NCI-H446 (cell line): ENCODE results near the gene ZNF526.

Experiments used
- DNase-seq, 2 experiments: peaks; one replicate each; lab custom pipeline; 2025; lab: John Stamatoyannopoulos, UW

Gene ZNF526

DNA sequence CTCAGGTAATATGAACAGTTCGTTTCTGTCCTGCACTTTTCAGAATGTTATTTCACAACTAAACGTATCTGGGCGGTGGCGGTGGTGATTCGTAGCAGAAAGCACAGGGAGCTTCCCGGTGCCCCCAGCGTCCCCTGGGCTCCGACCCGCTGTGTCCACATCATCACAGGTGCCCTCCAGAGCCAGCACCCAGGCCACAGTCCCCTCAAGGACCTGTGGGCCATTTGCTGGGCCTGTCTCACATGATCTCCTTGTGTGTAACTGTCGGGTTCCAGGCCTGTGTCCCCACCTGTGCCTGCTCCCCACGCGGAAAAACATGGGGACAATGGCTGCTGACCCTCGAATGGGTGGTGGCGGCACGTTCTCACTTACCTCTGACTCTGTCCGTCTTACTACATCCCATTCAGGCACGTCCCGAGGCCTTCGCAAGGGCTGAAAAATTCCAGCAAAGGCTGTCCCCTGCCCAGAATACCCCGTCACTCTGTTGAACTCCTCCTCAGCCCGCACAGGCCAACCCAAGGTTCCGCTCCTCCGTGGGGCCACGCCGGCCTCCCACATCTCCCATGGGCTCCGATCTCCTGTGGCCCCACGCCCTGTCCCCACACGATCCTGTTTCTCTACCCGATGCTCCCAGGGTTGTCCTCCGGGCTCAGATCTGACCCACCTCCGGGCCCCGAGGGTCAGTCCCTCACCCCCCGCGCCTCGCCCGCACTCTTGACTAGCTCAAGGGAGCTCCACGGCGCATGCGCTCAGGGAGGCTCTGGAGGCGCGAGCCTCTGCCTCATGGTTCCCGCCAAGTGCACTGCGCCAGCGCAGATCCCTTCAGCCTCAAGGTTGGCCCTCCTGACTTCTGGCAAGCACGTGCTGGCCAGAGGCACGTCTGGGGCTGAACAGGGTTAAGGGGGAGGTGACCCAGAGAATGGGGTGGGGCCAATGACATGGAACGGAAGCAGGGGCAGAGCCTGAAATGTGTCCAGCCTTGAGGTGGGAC is 23.8 kb upstream of the ZNF526 start:
- DNase-seq = no peak

DNA sequence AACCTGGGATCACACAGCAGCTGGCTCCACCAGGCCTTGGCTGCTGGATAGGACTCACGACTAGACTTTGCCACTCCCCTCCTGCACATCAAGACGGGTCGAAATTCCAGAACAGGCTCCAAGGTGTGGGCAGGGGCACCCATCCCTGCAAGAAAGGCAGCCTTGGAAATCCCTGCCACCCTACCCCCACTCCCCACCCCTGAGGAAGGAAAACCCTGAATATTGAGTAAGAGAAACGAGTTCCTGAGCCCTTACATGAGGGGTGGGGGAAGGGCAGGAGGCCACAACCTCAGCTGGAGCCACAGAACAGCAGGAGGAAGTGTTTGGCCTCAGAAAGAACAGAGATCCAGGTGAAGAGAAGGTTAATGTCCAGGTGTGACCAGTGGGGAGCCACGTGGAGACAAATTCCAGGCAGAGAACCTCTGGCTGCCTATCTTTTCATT is 22.7 kb upstream of the ZNF526 start:
- DNase-seq = no peak

DNA sequence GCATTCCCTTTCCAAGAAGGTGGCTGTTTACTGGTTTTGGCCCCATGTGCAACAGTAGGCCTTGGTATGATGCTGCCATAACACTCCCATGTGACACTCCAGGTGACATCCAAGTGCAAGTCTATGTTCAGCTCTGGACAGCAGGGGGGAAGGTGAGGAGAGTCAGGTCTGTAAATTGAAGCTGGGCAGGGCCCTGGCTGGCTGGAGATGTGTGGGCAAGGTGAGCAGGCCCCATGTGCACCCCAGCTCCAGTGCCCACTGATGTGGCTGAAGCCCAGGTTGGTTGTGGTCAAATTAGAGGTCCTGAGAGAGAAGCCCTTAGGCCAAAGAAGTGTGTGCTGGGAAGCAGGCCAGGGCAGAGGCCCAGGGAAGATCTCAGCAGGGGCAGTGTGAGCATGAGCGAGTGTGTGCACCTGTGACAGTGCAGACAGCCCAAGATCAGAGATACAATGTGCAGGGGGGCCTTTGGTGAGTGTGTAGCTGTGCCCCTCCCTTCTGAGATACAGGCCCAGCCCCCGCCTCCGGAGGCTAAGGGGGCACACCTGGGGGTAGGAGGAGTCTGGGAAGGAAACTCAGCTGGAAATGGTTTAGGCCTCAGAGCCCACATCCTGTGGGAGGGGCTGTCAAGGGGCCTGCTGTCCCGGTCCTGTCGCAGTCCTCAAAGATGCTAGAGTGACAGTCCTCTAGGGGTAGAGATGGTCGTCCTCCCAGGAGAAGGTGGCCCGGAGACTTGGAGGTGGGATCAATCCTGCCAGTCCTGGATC is 21.3 kb upstream of the ZNF526 start:
- no peak for DNase-seq

DNA sequence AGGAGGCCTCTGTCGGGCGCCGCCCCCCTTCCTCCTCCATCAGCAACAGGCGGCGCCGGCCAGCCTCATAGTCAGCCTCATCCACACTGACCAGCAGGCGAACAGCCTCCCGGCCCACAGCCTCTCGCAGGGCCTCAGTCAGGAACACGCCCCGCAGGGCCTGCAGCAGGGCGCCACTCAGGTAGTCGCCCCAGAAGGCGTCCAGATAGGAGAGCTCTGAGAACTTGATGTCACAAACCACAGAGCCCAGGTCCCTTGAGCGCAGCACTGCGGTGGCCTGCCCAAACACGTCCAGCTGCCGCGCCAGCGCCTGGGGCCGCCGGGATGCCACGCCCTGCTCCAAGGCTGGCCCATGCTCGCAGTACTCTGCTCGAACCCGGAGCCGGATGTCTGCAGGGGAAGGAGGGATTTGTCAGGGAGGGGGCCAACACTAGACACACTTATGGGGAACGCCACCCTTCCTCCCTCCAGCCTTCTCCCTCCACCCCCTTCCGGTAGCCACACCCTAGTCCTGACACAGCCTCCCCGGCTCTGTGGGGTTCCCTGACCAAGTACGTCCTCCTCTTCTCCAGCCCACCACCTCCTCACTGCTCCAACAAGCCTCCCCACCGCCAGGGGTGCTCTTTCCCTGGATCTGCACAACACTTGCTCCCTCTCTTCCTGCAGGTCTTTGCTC is 20.5 kb upstream of the ZNF526 start:
- DNase-seq = no peak

DNA sequence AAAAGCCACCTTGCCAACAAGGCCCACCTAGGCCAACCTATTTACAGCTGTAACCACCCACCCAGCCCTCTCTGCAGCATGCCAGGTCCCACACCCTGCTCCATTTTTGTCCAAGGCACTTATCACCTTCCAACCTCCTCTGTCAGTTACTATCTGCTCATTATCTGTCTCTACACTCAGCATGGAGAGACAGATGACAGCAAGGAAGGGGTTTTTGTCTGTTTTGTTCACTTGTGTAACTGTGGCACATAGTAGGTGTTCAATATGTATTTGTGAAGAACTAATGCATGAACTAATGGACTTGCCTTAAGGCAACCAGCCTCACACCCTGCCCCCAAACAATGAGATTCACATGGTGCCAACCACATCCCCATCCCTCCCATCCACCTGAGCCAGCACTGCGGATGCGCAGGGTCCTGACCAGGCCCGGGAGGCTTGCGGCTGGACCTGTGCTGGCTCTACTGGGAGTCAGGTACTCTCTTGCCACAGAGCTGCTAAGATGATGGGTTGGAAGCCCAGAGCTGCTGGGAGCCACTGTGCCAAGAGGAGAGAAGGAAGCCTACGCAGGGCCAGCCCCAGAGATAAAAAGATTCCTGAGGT is 19.9 kb upstream of the ZNF526 start:
- no peak for DNase-seq

DNA sequence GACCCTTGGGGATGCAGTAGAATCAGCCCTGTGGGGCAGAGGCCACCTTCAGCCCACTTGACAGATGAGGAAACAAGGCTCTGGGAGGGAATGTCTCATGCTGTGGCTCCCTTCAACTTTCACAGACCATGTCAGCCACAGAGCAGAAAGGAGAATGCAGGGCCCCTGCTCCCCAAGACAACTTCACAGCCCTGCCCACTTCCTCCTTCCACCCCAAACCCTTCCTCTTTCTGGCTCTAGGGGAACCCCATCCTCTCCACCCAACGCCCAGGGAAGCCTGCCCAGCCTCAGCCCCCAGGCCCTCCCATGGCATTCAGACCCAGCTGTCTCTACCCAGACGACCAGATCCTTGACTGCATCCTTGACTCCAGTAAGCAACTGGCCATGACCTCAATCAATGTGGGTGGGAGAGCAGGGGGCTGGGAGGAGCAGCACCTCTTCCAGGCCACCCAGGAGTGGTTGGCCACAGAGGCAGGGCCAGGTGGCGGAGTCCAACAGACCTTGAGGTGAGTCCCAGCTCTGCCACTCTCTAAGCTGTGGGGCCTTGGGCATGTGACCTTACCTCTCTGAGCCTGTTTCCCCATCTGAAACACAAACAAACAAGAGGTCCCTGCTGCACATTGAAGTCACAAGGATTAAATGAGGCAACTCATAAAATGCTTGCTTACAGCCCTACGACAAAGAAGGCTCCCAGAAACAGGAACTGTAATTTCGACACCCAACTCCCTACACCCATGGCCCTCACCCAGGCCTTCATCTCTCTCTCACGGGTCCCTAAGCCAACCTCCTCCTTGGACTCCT is 18.4 kb upstream of the ZNF526 start:
- DNase-seq = no peak

DNA sequence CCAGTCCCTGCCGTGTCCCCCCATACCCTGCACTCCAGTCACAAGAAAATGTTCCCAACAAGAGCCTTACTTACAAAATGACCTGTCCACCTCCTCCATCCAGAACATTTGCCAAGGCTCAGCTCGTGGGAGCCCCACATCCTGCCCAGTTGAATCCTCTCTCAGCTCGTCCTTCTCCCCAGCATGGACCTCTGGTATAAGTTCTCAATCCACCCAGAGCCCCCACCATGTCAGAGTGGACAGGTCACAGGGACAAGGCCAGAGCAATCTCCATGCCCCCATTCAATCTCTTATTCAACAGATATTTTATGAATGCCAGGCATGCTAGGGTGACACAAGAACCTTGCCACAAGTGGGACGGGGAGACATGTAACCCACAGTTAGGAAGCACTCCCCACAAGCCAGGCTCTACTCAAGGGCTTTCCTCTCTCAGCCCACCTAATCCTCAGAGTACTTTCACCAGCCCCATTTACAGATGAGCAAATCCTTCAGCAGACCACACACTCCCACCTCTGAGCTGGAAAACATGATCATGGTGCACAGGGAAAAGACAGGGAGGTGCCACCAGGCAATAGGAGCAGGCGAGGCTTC is 17.7 kb upstream of the ZNF526 start:
- no peak for DNase-seq

DNA sequence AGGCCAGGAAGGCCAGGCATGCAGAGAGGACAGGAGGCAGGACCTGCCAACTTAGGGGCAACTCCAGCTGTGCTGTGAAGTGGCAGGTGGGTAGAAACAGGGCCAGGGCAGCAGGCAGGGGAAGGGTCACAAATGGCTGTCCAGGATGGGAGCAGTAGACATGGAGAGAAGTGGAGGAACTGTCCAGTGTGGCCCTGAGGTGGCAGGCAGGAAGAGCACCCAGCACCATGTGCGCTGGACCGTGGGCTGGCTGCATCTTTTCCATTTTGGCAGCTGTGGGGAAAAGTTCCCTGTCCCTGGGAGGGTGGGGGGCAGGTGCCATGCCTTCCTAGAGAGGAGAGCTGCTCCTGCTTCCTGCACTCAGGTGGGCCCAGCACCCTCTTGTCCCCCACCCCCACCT is 16.4 kb upstream of the ZNF526 start:
- DNase-seq = no peak

DNA sequence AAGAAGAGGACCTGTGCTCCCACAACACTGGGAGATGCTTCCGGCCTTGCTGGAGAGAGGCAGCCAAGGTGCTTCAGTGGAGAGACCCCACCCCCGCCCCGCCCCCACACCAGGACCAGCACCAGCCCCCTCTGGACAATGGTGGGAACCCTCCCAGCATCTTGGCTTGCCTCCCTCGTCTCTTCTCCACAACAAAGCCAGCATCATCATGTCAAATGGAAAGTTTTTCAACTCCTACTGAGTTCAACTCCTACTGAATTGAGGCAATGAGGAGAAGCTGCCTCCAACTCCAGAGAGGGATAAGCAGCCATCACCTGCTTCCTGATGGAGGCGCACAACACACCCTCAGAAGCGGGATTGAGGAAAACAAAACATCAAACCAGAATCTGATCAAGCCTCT is 15.4 kb upstream of the ZNF526 start:
- DNase-seq = no peak

DNA sequence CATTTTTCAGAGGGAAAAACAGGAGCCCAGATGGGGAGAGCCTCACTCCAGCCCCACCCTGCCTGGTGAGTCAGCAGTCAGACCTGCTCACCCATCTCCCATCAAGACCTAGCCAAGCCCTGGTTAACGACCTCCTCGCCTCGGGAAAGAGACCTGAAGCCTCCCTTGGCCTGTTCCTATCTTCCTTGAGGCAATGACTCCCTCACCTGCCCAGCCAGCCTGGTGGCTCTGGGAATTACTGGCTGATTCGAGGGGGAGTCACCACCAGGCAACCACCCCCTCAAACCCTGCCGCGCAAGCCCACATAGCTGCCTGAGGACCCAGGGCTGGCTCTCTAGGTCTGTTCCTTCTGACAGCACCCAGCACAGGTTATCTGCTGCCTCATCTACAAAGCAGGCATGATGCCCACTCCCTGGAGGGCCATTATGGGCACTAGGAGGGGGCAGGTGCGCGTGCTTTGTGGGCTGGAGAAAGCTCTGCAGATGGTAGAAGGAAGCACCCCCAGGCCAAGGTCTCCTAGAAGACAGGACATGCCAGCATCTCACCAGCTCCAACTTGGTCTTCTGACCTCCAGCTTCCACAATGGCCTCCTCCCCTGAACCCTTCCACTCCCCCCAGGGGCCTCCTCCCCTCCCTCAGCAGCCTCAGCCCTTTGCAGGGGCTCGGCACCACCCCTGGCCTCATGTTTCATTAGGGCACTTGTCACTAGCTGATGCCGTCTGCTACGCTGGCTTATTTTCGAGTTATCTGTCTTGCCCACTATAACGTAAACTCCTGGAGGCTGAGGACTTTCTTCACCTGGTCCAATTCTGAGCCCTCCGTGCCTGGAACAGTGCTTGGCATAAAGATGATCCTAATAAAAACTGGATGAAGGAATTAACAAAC is 13.0 kb upstream of the ZNF526 start:
- no peak for DNase-seq

DNA sequence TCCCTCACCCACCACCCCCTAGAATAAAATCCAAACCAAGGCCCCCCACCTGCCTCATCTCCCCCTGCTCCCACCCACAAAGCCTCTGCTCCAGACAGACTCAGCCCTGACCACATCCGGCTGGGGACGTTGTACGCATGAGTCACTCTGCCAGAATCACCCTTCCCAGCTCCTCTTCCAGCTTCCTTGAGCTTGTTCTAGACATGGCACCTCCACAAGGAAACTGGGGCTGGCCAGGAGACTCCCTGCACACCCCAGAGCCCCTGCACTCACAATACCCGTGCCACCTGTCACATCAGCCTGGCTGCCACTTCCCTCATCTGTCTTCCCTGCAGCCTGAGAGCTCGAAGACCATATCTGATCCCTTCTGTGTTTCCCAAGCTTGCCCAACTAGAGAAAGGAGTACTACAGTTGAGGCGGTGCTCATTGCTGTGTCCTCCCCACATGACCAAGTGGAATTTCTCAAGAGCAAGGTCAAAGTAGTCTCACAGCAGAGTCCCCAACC is 12.3 kb upstream of the ZNF526 start:
- DNase-seq = no peak

DNA sequence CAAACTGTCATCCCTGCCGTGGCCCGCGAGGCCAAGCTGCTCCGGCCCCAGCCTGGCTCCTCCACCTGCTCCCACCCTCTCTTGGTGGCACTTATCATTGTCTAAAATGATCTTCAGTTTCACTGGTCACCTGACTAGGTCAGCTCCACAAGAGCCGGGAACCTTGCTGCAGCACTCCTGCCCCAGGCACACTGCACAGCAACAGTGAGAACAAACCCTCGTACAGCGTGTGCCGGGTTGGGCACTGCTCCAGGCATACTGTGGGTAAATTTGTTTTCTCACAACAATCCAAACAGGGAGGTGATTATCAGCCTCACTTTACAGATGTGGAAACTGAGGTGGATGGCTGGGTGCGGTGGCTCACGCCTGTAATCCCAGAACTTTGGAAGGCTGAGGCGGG is 11.5 kb upstream of the ZNF526 start:
- DNase-seq = no peak

DNA sequence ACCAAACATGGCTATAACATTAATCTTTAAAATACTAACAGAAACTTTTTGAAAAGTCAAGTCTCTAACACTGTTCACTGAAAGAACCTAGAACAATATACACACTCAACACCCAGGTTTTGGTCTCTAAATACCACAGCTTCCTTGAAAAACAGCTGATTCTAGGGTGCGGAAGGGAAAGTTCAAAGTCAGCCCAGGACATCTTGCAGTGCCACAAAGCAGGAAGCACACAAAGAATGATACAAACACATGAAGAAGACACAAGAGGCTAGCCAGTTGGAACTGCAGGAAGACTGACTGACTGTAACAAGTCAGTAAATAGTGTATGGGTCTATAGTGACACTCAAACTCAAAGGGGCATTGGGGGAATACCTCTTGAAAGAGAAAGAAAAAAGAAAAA is 7.2 kb upstream of the ZNF526 start:
- no peak for DNase-seq

DNA sequence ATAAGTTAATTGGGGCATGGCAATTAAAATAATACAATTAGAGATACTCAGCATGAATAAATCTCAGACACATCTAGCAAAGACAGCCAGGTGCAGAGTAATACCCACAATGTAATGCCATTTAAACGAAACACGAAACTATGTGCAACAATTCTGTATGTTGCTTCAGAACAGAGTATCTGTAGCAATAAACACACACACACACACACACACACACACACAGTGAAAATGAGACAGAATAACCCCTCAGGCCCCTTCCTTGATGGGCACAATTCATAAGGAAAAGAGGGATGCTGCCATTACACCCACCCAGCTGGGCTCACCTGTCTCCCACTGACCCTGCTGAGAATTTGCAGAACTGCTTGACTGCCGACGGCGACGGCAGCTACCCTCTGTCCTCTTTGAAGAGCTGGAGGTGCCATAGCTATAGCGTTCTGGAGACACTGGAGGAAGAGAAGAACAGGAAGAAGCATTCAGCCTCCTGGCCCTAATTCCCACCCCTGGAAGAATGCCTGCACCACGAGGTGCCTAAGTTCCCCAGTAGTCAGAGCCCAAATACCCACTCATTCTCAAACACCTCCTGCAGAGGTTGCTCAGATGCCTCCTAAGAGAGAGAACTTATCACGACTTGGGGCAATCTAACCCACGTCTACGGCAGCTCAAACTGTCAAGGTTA is 5.2 kb upstream of the ZNF526 start:
- DNase-seq = no peak

DNA sequence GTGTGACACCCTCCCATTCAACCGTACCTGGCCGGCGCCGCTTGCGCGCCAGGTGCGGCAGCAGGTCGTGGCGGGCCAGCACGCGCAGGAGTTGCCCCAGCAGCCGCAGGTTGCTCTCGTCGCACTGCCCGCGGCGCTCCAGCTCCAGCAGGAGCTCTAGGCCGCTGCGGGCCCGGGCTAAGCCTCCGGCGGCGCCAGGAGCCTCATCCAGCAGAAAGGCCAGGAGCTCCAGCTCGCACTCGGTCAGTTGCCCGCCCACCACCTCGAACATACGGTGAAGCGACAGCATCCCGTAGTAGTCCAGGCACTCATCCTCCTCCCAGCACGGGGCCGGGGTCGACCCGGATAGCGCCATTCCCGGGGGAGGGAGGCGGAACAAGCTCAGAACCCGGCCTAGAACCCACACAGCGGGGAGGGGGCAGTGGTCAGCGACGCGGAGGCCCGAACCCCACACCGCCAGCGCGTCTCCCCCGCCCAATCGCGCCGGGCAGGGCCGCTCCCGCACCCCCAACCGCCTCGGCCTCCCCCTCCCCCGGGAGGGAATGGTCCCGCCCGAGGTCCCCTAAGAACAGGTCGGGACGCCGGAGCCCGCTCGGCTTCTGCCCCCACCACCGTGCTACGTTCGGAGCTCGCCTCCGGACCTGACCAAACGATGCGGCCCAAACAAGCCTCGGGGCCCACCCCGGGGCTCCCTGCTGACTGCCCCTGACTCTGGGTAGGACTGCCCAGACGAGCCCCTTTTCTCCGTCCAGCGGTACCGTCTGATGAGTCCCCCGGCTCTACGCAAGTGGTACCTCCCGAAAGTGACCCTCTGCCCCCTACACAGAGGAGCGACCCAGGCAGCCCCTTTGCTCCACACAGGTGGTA is 3.2 kb upstream of the ZNF526 start:
- DNase-seq = peak in 1 of 2 experiments; percentile 41

DNA sequence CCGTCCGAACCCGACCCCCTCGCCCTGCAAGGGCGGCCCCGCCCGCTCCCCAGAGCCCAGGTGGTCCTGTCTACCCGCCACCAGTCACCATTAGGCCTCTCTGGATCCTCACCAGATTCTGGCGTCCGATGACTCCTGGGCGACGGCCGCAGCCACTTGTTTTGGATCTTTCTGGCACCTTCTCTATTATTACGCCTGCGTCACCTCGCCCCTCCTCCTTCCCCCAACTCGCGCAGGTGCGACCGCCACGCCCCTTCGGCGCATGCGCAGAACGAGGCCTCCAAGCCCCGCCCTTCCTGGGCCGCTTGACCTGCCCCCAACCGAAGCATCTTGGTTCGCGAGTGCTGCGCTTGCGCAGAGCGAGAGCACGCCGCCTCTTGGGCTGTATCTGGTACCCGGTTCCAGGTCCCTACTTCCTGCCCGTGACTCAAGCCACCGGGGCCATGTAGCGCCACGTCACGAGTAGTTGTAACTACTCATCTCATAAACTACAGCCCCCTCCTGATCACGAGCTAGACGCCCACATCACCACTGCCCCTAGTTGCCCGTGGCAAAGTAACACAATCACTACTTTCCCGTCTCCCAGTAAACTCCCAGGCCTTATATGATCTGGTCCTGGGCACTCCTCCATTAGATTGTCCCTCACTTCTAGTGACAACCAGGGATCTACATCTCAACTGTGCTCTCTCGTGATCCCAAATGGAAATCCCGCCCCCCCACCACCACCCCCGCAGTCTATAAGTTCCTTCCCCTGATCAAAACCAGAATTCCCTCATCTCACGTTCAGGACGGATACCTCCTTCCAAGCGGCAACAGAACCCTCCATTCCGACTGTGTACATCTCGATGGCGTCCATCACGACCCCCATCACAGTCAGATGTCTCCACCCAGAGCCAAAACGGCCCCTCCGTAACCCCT is 2.3 kb upstream of the ZNF526 start, which contains the start of gene DEDD2:
Gene DEDD2, minus strand, starts transcription at position 158 of the 918 bp plus-strand sequence. CDS start 670 bp downstream, outside the sequence.
- peak; percentile 96 to 99 for DNase-seq

DNA sequence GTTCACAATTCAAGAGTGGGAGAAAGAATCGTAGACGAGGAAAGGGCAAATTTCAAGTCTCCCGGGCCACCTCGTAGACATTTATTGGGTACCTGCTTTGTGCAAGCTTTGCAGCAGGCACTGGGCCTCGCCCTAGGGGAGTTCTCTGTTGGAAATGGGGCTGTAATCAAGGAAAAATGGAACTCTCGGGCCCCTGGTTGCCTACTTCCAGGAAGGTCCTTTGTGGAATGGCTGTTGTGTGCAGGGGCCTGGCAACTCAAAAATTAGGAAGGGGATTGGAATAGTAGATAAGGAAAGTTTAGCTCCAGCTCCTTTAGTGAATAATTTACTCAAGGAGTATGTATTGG is 612 bp downstream of the ZNF526 start:
- DNase-seq = no peak
